Neural progenitor cell (in vitro differentiated cells): ENCODE measurements around the gene SF3B6. TPM values are rescaled to one million over a fixed set of nuclear protein-coding genes. Genes with fewer than 3 reads are reported as not detected.

Experiments used
- DNase-seq: peaks from one replicate; pipeline ENCODE4 v3.0.0-alpha.2; 2016; ENCODE audit warnings: low spot score
- H2AFZ ChIP-seq: fragments of 200-600 bp; sonication (generic); replicated peaks from 2 replicates; pipeline ENCODE4 v1.6.1; 2016; ENCODE audit warnings: antibody characterized with exemption
- H3F3A ChIP-seq: fragments of 200-600 bp; sonication (generic); 2 replicates; pipeline ENCODE4 v1.6.1; 2016; ENCODE audit warnings: antibody characterized with exemption, low read depth
- H3K27ac ChIP-seq: fragments of 200-600 bp; sonication (generic); 2 replicates; pipeline ENCODE4 v1.5.1; 2016; ENCODE audit warnings: mild to moderate bottlenecking
- H3K27me3 ChIP-seq: fragments of 200-600 bp; sonication (generic); 2 replicates; pipeline ENCODE4 v1.6.1; 2016; ENCODE audit warnings: mild to moderate bottlenecking, moderate library complexity
- H3K36me3 ChIP-seq: fragments of 200-600 bp; sonication (generic); 2 replicates; pipeline ENCODE4 v1.5.1; 2016
- H3K4me1 ChIP-seq: fragments of 200-600 bp; sonication (generic); 2 replicates; pipeline ENCODE4 v1.6.1; 2016; ENCODE audit warnings: mixed run types
- H3K4me2 ChIP-seq: fragments of 200-600 bp; sonication (generic); 2 replicates; pipeline ENCODE4 v1.6.1; 2016
- H3K4me3 ChIP-seq: fragments of 200-600 bp; sonication (generic); 2 replicates; pipeline ENCODE4 v1.5.1; 2016
- H3K79me2 ChIP-seq: fragments of 200-600 bp; sonication (generic); 2 replicates; pipeline ENCODE4 v1.6.1; 2016; ENCODE audit warnings: low read depth
- H3K9ac ChIP-seq: fragments of 200-600 bp; sonication (generic); 2 replicates; pipeline ENCODE4 v1.6.1; 2016
- H3K9me3 ChIP-seq: fragments of 200-600 bp; sonication (generic); 2 replicates; pipeline ENCODE4 v1.5.1; 2016; ENCODE audit warnings: low read depth
- H4K20me1 ChIP-seq: fragments of 200-600 bp; sonication (generic); 2 replicates; pipeline ENCODE4 v1.6.1; 2016; ENCODE audit warnings: low read depth
- H3K27ac Mint-ChIP-seq: 3 replicates; pipeline ENCODE4 v1.8.0; 2021; ENCODE audit warnings: mixed read lengths
- H3K27me3 Mint-ChIP-seq: 2 replicates; pipeline ENCODE4 v1.8.0; 2022; ENCODE audit warnings: low read depth, mild to moderate bottlenecking, inconsistent platforms, moderate library complexity, mixed read lengths; ENCODE audit not compliant: insufficient read depth
- H3K36me3 Mint-ChIP-seq: 3 replicates; pipeline ENCODE4 v1.8.0; 2021; ENCODE audit warnings: mixed read lengths
- H3K4me1 Mint-ChIP-seq: 3 replicates; pipeline ENCODE4 v1.8.0; 2021; ENCODE audit warnings: mixed read lengths
- H3K4me3 Mint-ChIP-seq: 3 replicates; pipeline ENCODE4 v1.8.0; 2021; ENCODE audit warnings: mild to moderate bottlenecking, moderate library complexity, mixed read lengths
- H3K9me3 Mint-ChIP-seq: 3 replicates; pipeline ENCODE4 v1.8.0; 2020; ENCODE audit warnings: mixed read lengths
- CTCF ChIP-seq: fragments of 200-600 bp; sonication (generic); IDR thresholded peaks from 2 replicates; pipeline ENCODE4 v1.5.1; 2017; ENCODE audit warnings: antibody characterized with exemption, mild to moderate bottlenecking
- EZH2 ChIP-seq: fragments of 200-600 bp; sonication (generic); IDR thresholded peaks from 2 replicates; pipeline ENCODE4 v1.6.1; 2017; ENCODE audit warnings: antibody characterized with exemption, mild to moderate bottlenecking, moderate library complexity
- EZH2phosphoT487 ChIP-seq: fragments of 200-600 bp; sonication (generic); IDR thresholded peaks from 2 replicates; pipeline ENCODE4 v1.6.1; 2017; ENCODE audit warnings: antibody characterized with exemption
- total RNA-seq: library from RNA; depleted of rRNA; stranded (reverse); fragments of >200 nt; gene quantifications from 2 replicates; pipeline ENCODE4 v1.2.3, GENCODE V29; 2015; ENCODE audit warnings: low replicate concordance

SF3B6 gene
- total RNA-seq, 1 donor from 2014 or later: 329 TPM

GRCh38 chr2:24073816-24074215 lies 2.3 kb downstream of the SF3B6 start:
- H3K27ac ChIP-seq: no peak overlapping the region
- H3K9ac ChIP-seq: no peak overlapping the region
- no peaks in the 10 kb centered on the region for H3K9me3 ChIP-seq
- no peak overlapping the region for H3K4me2 ChIP-seq
- H3F3A ChIP-seq: peaks cover 36% of the 10 kb centered on the region
- no peak for DNase-seq
- Mint-ChIP-seq H3K27me3 (peaks cover 2% of the 10 kb centered on the region), H3K4me3 (peak overlapping the region; percentile 3), H3K9me3 (no peaks in the 10 kb centered on the region), H3K36me3 (peaks cover 13% of the 10 kb centered on the region), H3K4me1 (peaks cover 22% of the 10 kb centered on the region), H3K27ac (no peak overlapping the region)
- no peak overlapping the region for H2AFZ ChIP-seq
- H4K20me1 ChIP-seq: peaks cover 28% of the 10 kb centered on the region
- peaks cover 11% of the 10 kb centered on the region for H3K36me3 ChIP-seq
- H3K79me2 ChIP-seq: peaks cover 51% of the 10 kb centered on the region
- H3K4me1 ChIP-seq: no peaks in the 10 kb centered on the region
- no peak overlapping the region for H3K4me3 ChIP-seq
- H3K27me3 ChIP-seq: no peaks in the 10 kb centered on the region
- TF ChIP-seq EZH2 (no peak), CTCF (no peak), EZH2phosphoT487 (no peak)

GRCh38 chr2:24072259-24072658 lies 3.9 kb downstream of the SF3B6 start:
- Histone ChIP-seq H3K9ac (no peak overlapping the region), H3K4me3 (no peak overlapping the region), H3K4me1 (no peaks in the 10 kb centered on the region), H2AFZ (no peak overlapping the region), H3K36me3 (peaks cover 11% of the 10 kb centered on the region), H3F3A (peaks cover 26% of the 10 kb centered on the region), H3K27me3 (no peaks in the 10 kb centered on the region), H3K4me2 (no peak overlapping the region), H4K20me1 (peaks cover 28% of the 10 kb centered on the region), H3K79me2 (peaks cover 51% of the 10 kb centered on the region), H3K27ac (no peak overlapping the region), H3K9me3 (no peaks in the 10 kb centered on the region)
- H3K36me3 Mint-ChIP-seq: peaks cover 13% of the 10 kb centered on the region
- TF ChIP-seq EZH2phosphoT487 (no peak), EZH2 (no peak), CTCF (no peak)
- no peaks in the 10 kb centered on the region for H3K9me3 Mint-ChIP-seq
- no peak for DNase-seq
- peaks cover 15% of the 10 kb centered on the region for H3K4me1 Mint-ChIP-seq
- H3K27ac Mint-ChIP-seq: no peak overlapping the region
- no peak overlapping the region for H3K4me3 Mint-ChIP-seq
- H3K27me3 Mint-ChIP-seq: no peaks in the 10 kb centered on the region

- TF ChIP-seq EZH2 (no peak), CTCF (no peak), EZH2phosphoT487 (no peak)
- H3K9me3 Mint-ChIP-seq: no peaks in the 10 kb centered on the region
- no peak overlapping the region for H3K4me3 Mint-ChIP-seq
- Histone ChIP-seq H3K79me2 (peaks cover 4% of the 10 kb centered on the region), H3K36me3 (no peaks in the 10 kb centered on the region), H3K27ac (peak overlapping the region; percentile 37), H3K4me2 (no peak overlapping the region), H4K20me1 (peaks cover 4% of the 10 kb centered on the region), H3F3A (peaks cover 21% of the 10 kb centered on the region), H3K4me1 (no peaks in the 10 kb centered on the region), H3K27me3 (no peaks in the 10 kb centered on the region), H3K4me3 (no peak overlapping the region), H2AFZ (no peak overlapping the region), H3K9ac (no peak overlapping the region), H3K9me3 (no peaks in the 10 kb centered on the region)
- DNase-seq: no peak
- no peaks in the 10 kb centered on the region for H3K4me1 Mint-ChIP-seq
- H3K36me3 Mint-ChIP-seq: peaks cover 6% of the 10 kb centered on the region
- no peak overlapping the region for H3K27ac Mint-ChIP-seq
- H3K27me3 Mint-ChIP-seq: no peaks in the 10 kb centered on the region
Observed at GRCh38 chr2:24065341-24065740, 10.8 kb downstream of the SF3B6 start.
